Chondrocyte (in vitro differentiated cells): ENCODE results near the gene ILF3. TPM values are rescaled to one million over a fixed set of nuclear protein-coding genes. Genes with fewer than 3 reads are reported as not detected.

Experiments used
- DNase-seq: peaks from one replicate; pipeline ENCODE4 v3.0.0; 2021; ENCODE audit warnings: mixed read lengths, low spot score
- H3K27ac Mint-ChIP-seq: one replicate; pipeline ENCODE4 v1.8.0; 2021; ENCODE audit warnings: mild to moderate bottlenecking, moderate library complexity, mixed read lengths; ENCODE audit not compliant: unreplicated experiment
- H3K27me3 Mint-ChIP-seq: 2 replicates; pipeline ENCODE4 v1.8.0; 2021; ENCODE audit warnings: low read depth, mixed read lengths
- H3K36me3 Mint-ChIP-seq: 2 replicates; pipeline ENCODE4 v1.8.0; 2021; ENCODE audit warnings: low read depth, mixed read lengths
- H3K4me1 Mint-ChIP-seq: 2 replicates; pipeline ENCODE4 v1.8.0; 2021; ENCODE audit warnings: low read depth, mild to moderate bottlenecking, mixed read lengths
- H3K4me3 Mint-ChIP-seq: one replicate; pipeline ENCODE4 v1.8.0; 2021; ENCODE audit warnings: mild to moderate bottlenecking, moderate library complexity, mixed read lengths; ENCODE audit not compliant: unreplicated experiment
- H3K9me3 Mint-ChIP-seq: 2 replicates; pipeline ENCODE4 v1.8.0; 2021; ENCODE audit warnings: low read depth, mixed read lengths
- CTCF ChIP-seq: fragments of 200-600 bp; sonication (generic); IDR thresholded peaks from 2 replicates; pipeline ENCODE4 v1.5.0; 2021; ENCODE audit warnings: antibody characterized with exemption, mild to moderate bottlenecking, moderate library complexity
- total RNA-seq: library from RNA; stranded (reverse); gene quantifications from 3 replicates; pipeline ENCODE4 v1.2.1, GENCODE V29; 2021

The ILF3 gene
- total RNA-seq, 1 donor from 2014 or later, result 156 TPM

- Mint-ChIP-seq H3K27me3 (no peaks in the 10 kb centered on the region), H3K4me1 (no peaks in the 10 kb centered on the region), H3K4me3 (no peak overlapping the region), H3K27ac (no peak overlapping the region), H3K36me3 (peaks cover 32% of the 10 kb centered on the region), H3K9me3 (no peaks in the 10 kb centered on the region)
- no peak for TF ChIP-seq CTCF
- no peak for DNase-seq
Observed at GRCh38 chr19:10683582-10683981, 29.4 kb downstream of the ILF3 start.

GRCh38 chr19:10685210-10685609 lies 31.1 kb downstream of the ILF3 start:
- DNase-seq, result no peak
- no peaks in the 10 kb centered on the region for H3K9me3 Mint-ChIP-seq
- H3K4me3 Mint-ChIP-seq, result no peak overlapping the region
- H3K27ac Mint-ChIP-seq, result no peak overlapping the region
- no peaks in the 10 kb centered on the region for H3K27me3 Mint-ChIP-seq
- H3K4me1 Mint-ChIP-seq, result no peaks in the 10 kb centered on the region
- H3K36me3 Mint-ChIP-seq, result peaks cover 35% of the 10 kb centered on the region
- TF ChIP-seq CTCF, result no peak

- TF ChIP-seq CTCF, result no peak
- Mint-ChIP-seq H3K27ac (no peak overlapping the region), H3K36me3 (peaks cover 34% of the 10 kb centered on the region), H3K27me3 (no peaks in the 10 kb centered on the region), H3K4me1 (no peaks in the 10 kb centered on the region), H3K4me3 (no peak overlapping the region), H3K9me3 (no peaks in the 10 kb centered on the region)
- no peak for DNase-seq
Observed at GRCh38 chr19:10686193-10686592, 32.0 kb downstream of the ILF3 start.

- H3K27ac Mint-ChIP-seq, result no peak overlapping the region
- no peak overlapping the region for H3K4me3 Mint-ChIP-seq
- TF ChIP-seq CTCF, result no peak
- peaks cover 34% of the 10 kb centered on the region for H3K36me3 Mint-ChIP-seq
- DNase-seq, result no peak
- H3K27me3 Mint-ChIP-seq, result no peaks in the 10 kb centered on the region
- no peaks in the 10 kb centered on the region for H3K4me1 Mint-ChIP-seq
- H3K9me3 Mint-ChIP-seq, result no peaks in the 10 kb centered on the region
Observed at GRCh38 chr19:10686661-10687517, 32.7 kb downstream of the ILF3 start.

- H3K9me3 Mint-ChIP-seq, result no peaks in the 10 kb centered on the region
- H3K4me1 Mint-ChIP-seq, result no peaks in the 10 kb centered on the region
- H3K36me3 Mint-ChIP-seq, result peaks cover 37% of the 10 kb centered on the region
- no peaks in the 10 kb centered on the region for H3K27me3 Mint-ChIP-seq
- DNase-seq, result no peak
- TF ChIP-seq CTCF, result no peak
- peak overlapping the region; percentile 32 for H3K27ac Mint-ChIP-seq
- no peak overlapping the region for H3K4me3 Mint-ChIP-seq
Observed at GRCh38 chr19:10687518-10688288, 33.6 kb downstream of the ILF3 start.
